SH-SY5Y (cell line): ENCODE data around the gene VIL1.

Experiments
- GATA2 ChIP-seq: IDR thresholded peaks from 2 replicates; pipeline ENCODE4 v1.6.1; 2011; ENCODE audit warnings: mild to moderate bottlenecking, low read depth, low read length
- GATA3 ChIP-seq: IDR thresholded peaks from 2 replicates; pipeline ENCODE4 v1.6.1; 2011; ENCODE audit warnings: low read depth, mild to moderate bottlenecking, low read length, moderate library complexity

DNA sequence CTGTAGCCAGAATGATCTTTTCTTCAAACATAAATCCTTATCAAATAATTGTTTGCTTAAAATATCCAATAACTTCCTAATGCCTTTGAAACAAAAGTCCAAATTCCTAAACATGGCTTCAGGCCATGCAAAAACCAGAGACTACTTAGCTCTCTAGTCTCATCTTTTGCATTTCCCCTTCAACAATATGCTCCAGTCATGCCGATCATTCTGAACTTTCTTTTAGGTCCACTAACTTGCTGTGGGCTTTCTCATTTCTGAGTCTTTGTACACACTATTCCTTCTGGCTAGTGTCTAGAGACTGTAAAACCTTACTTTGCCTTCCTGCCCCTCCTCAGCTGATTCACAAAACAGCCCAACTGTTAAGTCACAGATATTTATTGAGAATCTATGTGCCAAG lies 51.5 kb downstream of the VIL1 start:
- TF ChIP-seq GATA2: no peak
- no peak for TF ChIP-seq GATA3
